Measurements from ENCODE around the gene HOMER2. TPM values are rescaled to one million over a fixed set of nuclear protein-coding genes. Genes with fewer than 3 reads are reported as not detected.

Gene HOMER2
- total and polyA plus RNA-seq, 12 donors, result 12.3 to 64.4 (median 43.2) TPM

DNA sequence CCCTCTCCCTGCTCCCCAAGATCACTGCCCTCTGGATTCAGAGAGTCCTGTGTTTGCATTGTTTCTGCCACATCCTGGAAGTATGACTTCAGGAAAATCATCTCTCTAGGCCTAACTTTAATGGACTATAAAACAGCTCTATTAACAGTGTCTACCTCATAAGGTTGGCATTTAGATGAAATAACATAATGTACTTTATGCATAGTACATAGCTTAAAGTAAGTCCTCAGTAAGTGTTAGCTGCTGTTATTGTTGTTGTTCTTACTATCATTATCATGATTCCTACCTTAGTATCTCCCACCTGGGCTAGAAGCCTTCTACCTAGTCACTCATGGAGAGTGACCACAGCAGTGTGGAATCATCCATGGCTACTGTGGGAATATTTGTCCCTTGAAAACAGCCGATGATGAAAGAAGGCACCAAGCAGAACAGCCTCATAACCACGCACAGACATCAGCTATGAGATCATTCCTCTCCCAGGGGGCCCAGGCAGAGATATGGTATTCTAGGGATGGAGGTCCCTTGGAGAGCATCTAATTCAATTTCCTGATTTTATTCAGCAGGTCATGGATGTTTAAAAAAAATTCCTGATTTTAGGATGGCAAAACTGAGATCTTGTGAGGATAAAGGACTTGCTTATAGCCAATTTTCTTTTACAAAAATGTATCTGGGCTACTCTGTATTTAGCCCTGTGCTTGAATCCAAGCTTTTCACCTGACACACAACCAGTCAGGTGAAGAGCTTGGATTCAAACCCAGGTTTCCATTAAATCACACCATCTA is 148.5 kb downstream of the HOMER2 start:
- peak overlapping the region; percentile 26 to 58 (median 46) for H3K4me3 ChIP-seq
- WGBS, 2 donors, result 47 to 54% methylated on average over 2 of the region's 2 CpGs
- intact Hi-C loops (cut with DNase I), result loop anchor here in 2 of 10 donors (5.0 to 10.0 kb wide), 2 partner anchors 49 to 62 kb away; no protein-coding TSS in a partner anchor
- TF ChIP-seq, protein P1, sequence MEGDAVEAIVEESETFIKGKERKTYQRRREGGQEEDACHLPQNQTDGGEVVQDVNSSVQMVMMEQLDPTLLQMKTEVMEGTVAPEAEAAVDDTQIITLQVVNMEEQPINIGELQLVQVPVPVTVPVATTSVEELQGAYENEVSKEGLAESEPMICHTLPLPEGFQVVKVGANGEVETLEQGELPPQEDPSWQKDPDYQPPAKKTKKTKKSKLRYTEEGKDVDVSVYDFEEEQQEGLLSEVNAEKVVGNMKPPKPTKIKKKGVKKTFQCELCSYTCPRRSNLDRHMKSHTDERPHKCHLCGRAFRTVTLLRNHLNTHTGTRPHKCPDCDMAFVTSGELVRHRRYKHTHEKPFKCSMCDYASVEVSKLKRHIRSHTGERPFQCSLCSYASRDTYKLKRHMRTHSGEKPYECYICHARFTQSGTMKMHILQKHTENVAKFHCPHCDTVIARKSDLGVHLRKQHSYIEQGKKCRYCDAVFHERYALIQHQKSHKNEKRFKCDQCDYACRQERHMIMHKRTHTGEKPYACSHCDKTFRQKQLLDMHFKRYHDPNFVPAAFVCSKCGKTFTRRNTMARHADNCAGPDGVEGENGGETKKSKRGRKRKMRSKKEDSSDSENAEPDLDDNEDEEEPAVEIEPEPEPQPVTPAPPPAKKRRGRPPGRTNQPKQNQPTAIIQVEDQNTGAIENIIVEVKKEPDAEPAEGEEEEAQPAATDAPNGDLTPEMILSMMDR (IDR thresholded peaks at IDR 0.05), result no peak
- no peaks in the 10 kb centered on the region for H3K9me3 ChIP-seq
- no peaks in the 10 kb centered on the region for H3K36me3 ChIP-seq
- peak overlapping the region; percentile 5 to 100 (median 78) for H3K27ac ChIP-seq
- DNase-seq, result no peak
- ATAC-seq, result peak in 1 of 8 donors; percentile 9
- peaks cover 0 to 52% (median 24%) of the 10 kb centered on the region in 9 donors for H3K4me1 ChIP-seq
- H3K27me3 ChIP-seq, result no peaks in the 10 kb centered on the region

DNA sequence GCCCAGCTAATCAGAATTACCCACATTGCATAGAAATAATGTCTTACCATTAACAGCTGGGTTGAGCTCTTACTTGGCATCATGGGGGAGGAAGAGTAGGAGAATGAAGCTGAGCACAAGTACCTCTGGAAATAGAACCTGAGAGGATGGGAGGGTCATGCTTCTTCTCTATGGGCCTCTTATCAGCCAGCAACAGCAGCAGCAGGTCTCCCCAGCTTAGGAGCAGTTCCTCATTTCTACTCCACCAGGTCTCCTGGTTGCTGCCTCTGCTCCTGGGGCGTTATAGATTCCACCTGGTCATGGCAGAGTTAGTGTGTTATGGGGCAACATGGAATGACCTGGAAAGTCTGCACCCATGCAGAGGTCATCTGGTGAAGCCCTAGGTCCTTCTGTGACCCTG is 150.0 kb downstream of the HOMER2 start:
- no peaks in the 10 kb centered on the region for H3K9me3 ChIP-seq
- peaks cover 0 to 54% (median 26%) of the 10 kb centered on the region in 9 donors for H3K4me1 ChIP-seq
- WGBS, 2 donors, result 25 to 58% methylated on average over 1 of the region's 1 CpG
- ATAC-seq (no peak), DNase-seq (no peak)
- TF ChIP-seq, protein P1 (IDR thresholded peaks at IDR 0.05), result no peak
- H3K4me3 ChIP-seq, result peak overlapping the region in 6 of 10 donors; percentile 29 to 58 (median 52)
- intact Hi-C loops (cut with DNase I), result loop anchor here in 2 of 10 donors (5.0 to 10.0 kb wide), 2 partner anchors 48 to 60 kb away; no protein-coding TSS in a partner anchor
- H3K27me3 ChIP-seq, result no peaks in the 10 kb centered on the region
- H3K27ac ChIP-seq, result peak overlapping the region in 5 of 10 donors; percentile 5 to 99 (median 78)
- no peaks in the 10 kb centered on the region for H3K36me3 ChIP-seq

DNA sequence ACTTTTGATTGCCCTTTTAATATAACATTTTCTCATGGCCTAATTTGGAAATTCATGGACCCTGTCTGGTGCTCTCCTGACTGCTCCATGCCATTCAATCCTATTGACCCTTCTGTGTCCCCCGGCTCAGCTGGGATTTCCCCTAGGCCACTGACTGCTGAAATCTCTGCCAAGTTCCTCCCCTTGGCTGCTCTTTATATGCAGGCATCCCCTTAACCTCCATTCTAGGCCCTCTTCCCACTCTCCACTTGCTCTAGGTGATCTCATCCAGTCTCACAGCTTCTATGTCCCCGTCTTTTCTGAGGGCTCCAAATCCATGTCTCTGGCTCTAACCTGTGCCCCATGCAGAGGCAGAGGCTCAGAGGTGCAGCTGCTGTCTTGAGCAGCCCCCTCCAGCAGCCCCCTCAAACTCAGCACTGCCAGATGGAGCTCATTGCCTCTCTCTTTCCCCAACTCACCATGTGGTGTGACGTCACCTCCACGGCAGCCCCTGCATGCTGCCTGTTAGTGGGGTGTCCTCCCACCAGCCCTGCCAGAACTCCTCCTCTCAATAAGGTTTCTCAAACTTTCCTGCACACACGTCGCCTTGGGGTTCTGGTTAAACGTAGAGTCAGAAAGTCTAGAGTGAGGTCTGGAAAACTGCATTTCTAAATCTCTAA is 153.2 kb downstream of the HOMER2 start:
- 40 to 53% methylated on average over 7 of the region's 7 CpGs for WGBS, 2 donors
- intact Hi-C loops (cut with DNase I), result no loop called here
- H3K27me3 ChIP-seq, result no peaks in the 10 kb centered on the region
- H3K4me1 ChIP-seq, result peaks cover 0 to 58% (median 26%) of the 10 kb centered on the region in 9 donors
- peak overlapping the region in 5 of 10 donors; percentile 2 to 71 (median 62) for H3K27ac ChIP-seq
- TF ChIP-seq, protein P1 (IDR thresholded peaks at IDR 0.05), result no peak
- H3K36me3 ChIP-seq, result peaks cover 0 to 17% (median 0%) of the 10 kb centered on the region in 9 donors
- ATAC-seq, result peak; percentile 40 to 83 (median 60)
- DNase-seq, result peak in 1 of 2 donors; percentile 34
- H3K4me3 ChIP-seq, result no peak overlapping the region
- peaks cover 0 to 2% (median 0%) of the 10 kb centered on the region in 11 donors for H3K9me3 ChIP-seq

Other genes starting within 250 kb of the HOMER2 start
- gene AP3B2, start 242.8 kb downstream of the HOMER2 start, total RNA-seq, result 1 to 10 TPM in 1 of 10 donors, under 1 TPM in 5, not detected in 4; 0.12 to 1.4 (median 0.40) TPM
- gene AP3B2, start 242.8 kb downstream of the HOMER2 start, polyA plus RNA-seq, result under 1 TPM; 0.16 to 0.51 TPM
- gene FSD2, start 146.7 kb downstream of the HOMER2 start, total RNA-seq, result 100 to 1,000 TPM in 3 of 10 donors, 10 to 100 TPM in 7; 50.3 to 142 (median 88.8) TPM
- 10 to 100 TPM in 1 of 2 donors, 1 to 10 TPM in 1; 1.7 to 24.9 TPM for gene FSD2, start 146.7 kb downstream of the HOMER2 start, polyA plus RNA-seq
- 1 to 10 TPM; 5.4 to 8.1 (median 6.8) TPM for gene WHAMM, start 143.1 kb downstream of the HOMER2 start, total RNA-seq
- 1 to 10 TPM; 3.2 to 3.9 TPM for gene WHAMM, start 143.1 kb downstream of the HOMER2 start, polyA plus RNA-seq
- gene RAMAC, start 33.5 kb upstream of the HOMER2 start, total RNA-seq, result 10 to 100 TPM; 12.4 to 17.8 (median 14.4) TPM
- 10 to 100 TPM; 11.8 to 20.4 TPM for gene RAMAC, start 33.5 kb upstream of the HOMER2 start, polyA plus RNA-seq
- 10 to 100 TPM in 6 of 10 donors, 1 to 10 TPM in 4; 7.5 to 19.6 (median 10.5) TPM for gene C15orf40, start 58.9 kb upstream of the HOMER2 start, total RNA-seq
- gene C15orf40, start 58.9 kb upstream of the HOMER2 start, polyA plus RNA-seq, result 10 to 100 TPM; 11.6 to 16.0 TPM
- 100 to 1,000 TPM; 130 to 185 (median 157) TPM for gene BTBD1, start 114.5 kb upstream of the HOMER2 start, total RNA-seq
- gene BTBD1, start 114.5 kb upstream of the HOMER2 start, polyA plus RNA-seq, result 10 to 100 TPM; 14.1 to 52.7 TPM
- 1 to 10 TPM; 2.6 to 7.1 (median 4.7) TPM for gene TM6SF1, start 154.9 kb upstream of the HOMER2 start, total RNA-seq
- 1 to 10 TPM; 3.1 to 8.8 TPM for gene TM6SF1, start 154.9 kb upstream of the HOMER2 start, polyA plus RNA-seq

Data from heart right ventricle (tissue), 16 donors.